ENCODE results near the gene CFAP91. TPM values are rescaled to one million over a fixed set of nuclear protein-coding genes. Genes with fewer than 3 reads are reported as not detected.

The CFAP91 gene
- total RNA-seq, 1 donor from 2014 or later: 12.9 TPM

GRCh38 chr3:119700920-119701734, 1.7 kb upstream of the CFAP91 start:
- no peak for TF ChIP-seq CTCF (IDR thresholded peaks at IDR 0.05)
- ChIA-PET CTCF (no interaction called here), POLR2A (interaction anchor here (0.9 to 1.9 kb wide), 6 partner anchors 24 to 407 kb away, joined by 3 to 9 read pairs (median 4); partner anchors contain the start of genes ARHGAP31, COX17 and TMEM39A)
- DNase-seq (no peak), ATAC-seq (ENCODE audit: low read depth) (peak; percentile 8)
- intact Hi-C loops (cut with micrococcal nuclease): loop anchor here (1.0 to 5.0 kb wide), 8 partner anchors 24 to 1041 kb away; partner anchors contain the start of genes COX17, GTF2E1, LRRC58 and RABL3
- Mint-ChIP-seq H3K9me3 (peaks cover 5% of the 10 kb centered on the region), H3K27ac (peak overlapping the region; percentile 97), H3K27me3 (no peaks in the 10 kb centered on the region), H3K4me1 (peaks cover 62% of the 10 kb centered on the region), H3K36me3 (ENCODE audit: low read depth) (no peaks in the 10 kb centered on the region), H3K4me3 (peak overlapping the region; percentile 50)

- Mint-ChIP-seq H3K9me3 (peaks cover 5% of the 10 kb centered on the region), H3K27me3 (no peaks in the 10 kb centered on the region), H3K4me1 (peaks cover 48% of the 10 kb centered on the region), H3K27ac (no peak overlapping the region), H3K4me3 (peak overlapping the region; percentile 86), H3K36me3 (ENCODE audit: low read depth) (no peaks in the 10 kb centered on the region)
- ATAC-seq (ENCODE audit: low read depth) (no peak), DNase-seq (no peak)
- ChIA-PET CTCF (interaction anchor here (0.9 to 1.6 kb wide), 3 partner anchors 9 to 558 kb away, joined by 3 to 6 read pairs (median 4); partner anchors contain the start of gene TEX55), POLR2A (interaction anchor here (1.3 kb wide), 1 partner anchor 206 kb away, joined by 6 read pairs; the partner anchor contains the start of gene TIMMDC1)
- no peak for TF ChIP-seq CTCF (IDR thresholded peaks at IDR 0.05)
- intact Hi-C loops (cut with micrococcal nuclease): loop anchor here (1.0 to 5.0 kb wide), 3 partner anchors 241 to 643 kb away; partner anchors contain the start of genes LRRC58 and TMEM39A
Measured at GRCh38 chr3:119703820-119704531, 1.2 kb downstream of the CFAP91 start.

- Mint-ChIP-seq H3K4me3 (no peak overlapping the region), H3K9me3 (no peaks in the 10 kb centered on the region), H3K27ac (no peak overlapping the region), H3K36me3 (ENCODE audit: low read depth) (no peaks in the 10 kb centered on the region), H3K27me3 (no peaks in the 10 kb centered on the region), H3K4me1 (no peaks in the 10 kb centered on the region)
- ATAC-seq (ENCODE audit: low read depth) (no peak), DNase-seq (no peak)
- ChIA-PET CTCF (no interaction called here), POLR2A (interaction anchor here (1.1 kb wide), 1 partner anchor 196 kb away, joined by 3 read pairs; no protein-coding TSS in a partner anchor)
- no peak for TF ChIP-seq CTCF (IDR thresholded peaks at IDR 0.05)
- intact Hi-C loops (cut with micrococcal nuclease): no loop called here
Measured at GRCh38 chr3:119715105-119715504, 12.3 kb downstream of the CFAP91 start.

- no peak for DNase-seq
- no peaks in the 10 kb centered on the region for H3K9me3 Mint-ChIP-seq
- no peak for ATAC-seq (ENCODE audit: low read depth)
- intact Hi-C loops (cut with micrococcal nuclease): no loop called here
- no peaks in the 10 kb centered on the region for H3K36me3 Mint-ChIP-seq (ENCODE audit: low read depth)
- TF ChIP-seq CTCF (IDR thresholded peaks at IDR 0.05): no peak
- no peaks in the 10 kb centered on the region for H3K27me3 Mint-ChIP-seq
- H3K27ac Mint-ChIP-seq: no peak overlapping the region
- no peak overlapping the region for H3K4me3 Mint-ChIP-seq
- no peaks in the 10 kb centered on the region for H3K4me1 Mint-ChIP-seq
- ChIA-PET POLR2A (interaction anchor here (0.6 kb wide), 1 partner anchor 740 kb away, joined by 4 read pairs; no protein-coding TSS in a partner anchor), CTCF (no interaction called here)
Measured at GRCh38 chr3:119716998-119717397, 14.2 kb downstream of the CFAP91 start.

- no peaks in the 10 kb centered on the region for H3K9me3 Mint-ChIP-seq
- H3K27ac Mint-ChIP-seq: no peak overlapping the region
- no peak overlapping the region for H3K4me3 Mint-ChIP-seq
- no peaks in the 10 kb centered on the region for H3K27me3 Mint-ChIP-seq
- ChIA-PET CTCF (no interaction called here), POLR2A (interaction anchor here (0.6 kb wide), 1 partner anchor 740 kb away, joined by 4 read pairs; no protein-coding TSS in a partner anchor)
- no peaks in the 10 kb centered on the region for H3K36me3 Mint-ChIP-seq (ENCODE audit: low read depth)
- H3K4me1 Mint-ChIP-seq: no peaks in the 10 kb centered on the region
- no peak for TF ChIP-seq CTCF (IDR thresholded peaks at IDR 0.05)
- intact Hi-C loops (cut with micrococcal nuclease): no loop called here
- DNase-seq (no peak), ATAC-seq (ENCODE audit: low read depth) (no peak)
Measured at GRCh38 chr3:119717520-119717919, 14.7 kb downstream of the CFAP91 start.
